SK-N-SH (cell line): ENCODE results near the gene PCED1A. TPM values are rescaled to one million over a fixed set of nuclear protein-coding genes. Genes with fewer than 3 reads are reported as not detected.

Experiments used
- CTCF ChIA-PET: fragments of 300-600, 350-600 bp; formaldehyde crosslinking; extraction: SDS; loops from one replicate; lab custom pipeline; 2021; lab: Yijun Ruan, JAX
- POLR2A ChIA-PET: fragments of 350-600 bp; sonication (Branson Sonifier 250); formaldehyde crosslinking; extraction: SDS; loops from one replicate; lab custom pipeline; 2020; ENCODE audit warnings: antibody characterized with exemption, inconsistent platforms; lab: Yijun Ruan, JAX
- DNase-seq: peaks from one replicate; pipeline ENCODE4 v3.0.0; 2012
- H2AFZ ChIP-seq: fragments of 200-600 bp; sonication (generic); 2 replicates; pipeline ENCODE4 v1.8.1; 2016; ENCODE audit warnings: antibody characterized with exemption, mild to moderate bottlenecking, low read depth
- H3F3A ChIP-seq: fragments of 200-600 bp; sonication (generic); replicated peaks from 2 replicates; pipeline ENCODE3; 2016; ENCODE audit warnings: antibody characterized with exemption, mild to moderate bottlenecking; ENCODE audit not compliant: insufficient read depth
- H3K27ac ChIP-seq, 2 experiments: fragments of 200-500 bp in 1 of 2; fragments of 200-600 bp in 1 of 2; sonication (Bioruptor generic) in 1 of 2; sonication (generic), shearing (Covaris generic) in 1 of 2; 2 replicates each; pipeline versions ENCODE4 v1.5.1 to v1.6.1; 2014 to 2016; ENCODE audit warnings: low read depth in 2 of 2, inconsistent platforms in 1 of 2, low read length in 1 of 2, mild to moderate bottlenecking in 1 of 2, mixed read lengths in 1 of 2
- H3K27me3 ChIP-seq: fragments of 200-600 bp; sonication (generic), shearing (Covaris generic); 2 replicates; pipeline ENCODE4 v1.6.1; 2016; ENCODE audit warnings: mixed run types; ENCODE audit not compliant: insufficient read depth
- H3K36me3 ChIP-seq, 2 experiments: fragments of 200-500 bp in 1 of 2; fragments of 200-600 bp in 1 of 2; sonication (Bioruptor generic) in 1 of 2; sonication (generic) in 1 of 2; replicated peaks in 1 of 2; 2 replicates each; pipeline versions ENCODE3 to v1.5.1; 2014 to 2016; ENCODE audit warnings: low read length in 1 of 2, mild to moderate bottlenecking in 1 of 2; ENCODE audit not compliant: insufficient read depth in 2 of 2, control insufficient read depth in 1 of 2
- H3K4me1 ChIP-seq, 2 experiments: fragments of 200-500 bp in 1 of 2; fragments of 200-600 bp in 1 of 2; sonication (Bioruptor generic) in 1 of 2; sonication (generic), shearing (Covaris generic) in 1 of 2; 2 replicates each; pipeline versions ENCODE4 v1.5.1 to v1.6.1; 2014 to 2016; ENCODE audit warnings: low read depth in 1 of 2, low read length in 1 of 2, mixed run types in 1 of 2; ENCODE audit not compliant: insufficient read depth in 2 of 2, control insufficient read depth in 1 of 2
- H3K4me2 ChIP-seq: fragments of 200-600 bp; sonication (generic), shearing (Covaris generic); 2 replicates; pipeline ENCODE4 v1.6.1; 2017; ENCODE audit warnings: mixed run types
- H3K4me3 ChIP-seq, 2 experiments: fragments of 200-500 bp in 1 of 2; fragments of 200-600 bp in 1 of 2; sonication (Bioruptor generic) in 1 of 2; sonication (generic), shearing (Covaris generic) in 1 of 2; 2 replicates each; pipeline versions ENCODE4 v1.5.1 to v1.8.1; 2014 to 2016; ENCODE audit warnings: low read depth in 2 of 2, inconsistent platforms in 1 of 2, low read length in 1 of 2, mild to moderate bottlenecking in 1 of 2, mixed read lengths in 1 of 2, moderate library complexity in 1 of 2
- H3K79me2 ChIP-seq: fragments of 200-600 bp; sonication (generic); 2 replicates; pipeline ENCODE4 v1.8.1; 2017; ENCODE audit warnings: mild to moderate bottlenecking; ENCODE audit not compliant: insufficient read depth
- H3K9ac ChIP-seq: fragments of 200-600 bp; sonication (generic); 2 replicates; pipeline ENCODE4 v1.6.1; 2017; ENCODE audit warnings: mixed run types
- H3K9me2 ChIP-seq: fragments of 200-600 bp; sonication (generic); 2 replicates; pipeline ENCODE4 v1.6.1; 2017; ENCODE audit warnings: mixed run types
- H3K9me3 ChIP-seq: fragments of 200-600 bp; sonication (generic); 2 replicates; pipeline ENCODE4 v1.6.1; 2017; ENCODE audit warnings: mixed run types, mild to moderate bottlenecking, moderate library complexity
- H4K20me1 ChIP-seq: fragments of 200-600 bp; sonication (generic); 2 replicates; pipeline ENCODE4 v1.6.1; 2017; ENCODE audit warnings: mild to moderate bottlenecking, mixed run types; ENCODE audit not compliant: insufficient read depth
- CHD2 ChIP-seq: fragments of 150-350 bp; IDR thresholded peaks from 2 replicates; pipeline ENCODE4 v1.6.1; 2018; ENCODE audit warnings: low read length; ENCODE audit not compliant: partially characterized antibody
- CTCF ChIP-seq: fragments of 200-600 bp; sonication (generic); IDR thresholded peaks from 2 replicates; pipeline ENCODE4 v1.6.1; 2017; ENCODE audit warnings: antibody characterized with exemption, mild to moderate bottlenecking, moderate library complexity
- ELF1 ChIP-seq: IDR thresholded peaks from 2 replicates; pipeline ENCODE4 v1.4.0; 2012
- FOXJ3 ChIP-seq: sonication (generic); formaldehyde crosslinking; IDR thresholded peaks from 2 replicates; pipeline ENCODE4 v1.5.1; 2020; ENCODE audit warnings: mild to moderate bottlenecking, missing genetic modification reagents
- GATA2 ChIP-seq: sonication (generic); formaldehyde crosslinking; IDR thresholded peaks from 2 replicates; pipeline ENCODE4 v1.5.0; 2020; ENCODE audit warnings: mild to moderate bottlenecking, missing genetic modification reagents
- JUND ChIP-seq: IDR thresholded peaks from 2 replicates; pipeline ENCODE4 v1.4.0; 2012
- MEF2A ChIP-seq: IDR thresholded peaks from 2 replicates; pipeline ENCODE4 v1.4.0; 2012; ENCODE audit warnings: low read depth, borderline replicate concordance
- MXI1 ChIP-seq: IDR thresholded peaks from 2 replicates; pipeline ENCODE4 v1.6.1; 2012; ENCODE audit warnings: mild to moderate bottlenecking, low read depth, low read length, improper control_type of control experiment
- NFIC ChIP-seq: IDR thresholded peaks from 2 replicates; pipeline ENCODE4 v1.4.0; 2012; ENCODE audit warnings: borderline replicate concordance
- NRF1 ChIP-seq: IDR thresholded peaks from 2 replicates; pipeline ENCODE4 v1.6.1; 2012; ENCODE audit warnings: low read depth, mild to moderate bottlenecking, low read length
- RAD21 ChIP-seq: IDR thresholded peaks from 2 replicates; pipeline ENCODE4 v1.6.1; 2012; ENCODE audit warnings: mild to moderate bottlenecking, low read length
- RCOR1 ChIP-seq: fragments of 150-350 bp; IDR thresholded peaks from 2 replicates; pipeline ENCODE4 v1.6.1; 2017; ENCODE audit warnings: antibody characterized with exemption, low read length
- RFX5 ChIP-seq: IDR thresholded peaks from 2 replicates; pipeline ENCODE4 v1.6.1; 2012; ENCODE audit warnings: mild to moderate bottlenecking, improper control_type of control experiment, low read length
- SIN3A ChIP-seq: IDR thresholded peaks from 2 replicates; pipeline ENCODE4 v1.6.1; 2012; ENCODE audit warnings: low read depth, mild to moderate bottlenecking, low read length, moderate library complexity, borderline replicate concordance
- SMC3 ChIP-seq: IDR thresholded peaks from 2 replicates; pipeline ENCODE4 v1.6.1; 2012; ENCODE audit warnings: low read depth, low read length, improper control_type of control experiment
- TCF12 ChIP-seq: IDR thresholded peaks from 2 replicates; pipeline ENCODE4 v1.4.0; 2012
- WGBS: methylation state at CpG from one replicate; pipeline ENCODE4 v1.1.6; 2017; ENCODE audit warnings: low lambda C conversion rate; 5-methylcytosine and 5-hydroxymethylcytosine counted together
- polyA plus RNA-seq, 3 experiments: library from polyadenylated mRNA; depleted of rRNA; stranded (reverse); fragments of >200 nt; gene quantifications; 2 replicates each; pipeline ENCODE4 v1.2.3, GENCODE V29; 2012
- TF ChIP-seq, protein P1 (sequence below): fragments of 150-350 bp; IDR thresholded peaks from 2 replicates; pipeline ENCODE4 v1.6.1; 2016; ENCODE audit warnings: mild to moderate bottlenecking, low read depth, low read length
- TF ChIP-seq, protein P2 (sequence below): IDR thresholded peaks from 2 replicates; pipeline ENCODE4; 2012
- TF ChIP-seq, protein P3 (sequence below): IDR thresholded peaks from 2 replicates; pipeline ENCODE4 v1.4.0; 2012; ENCODE audit warnings: low read depth, borderline replicate concordance

The PCED1A gene
- polyA plus RNA-seq, 1 of the 3 experiments (the other 2 are of a cell fraction), result 65.2 TPM

GRCh38 chr20:2873747-2874041 lies 33.2 kb upstream of the PCED1A start:
- H3K27ac ChIP-seq, result peak overlapping the region; percentile 43 to 78; a peak in 3 of 4 replicates
- peak overlapping the region; percentile 89 to 98 for H3K4me3 ChIP-seq
- peaks cover 52% of the 10 kb centered on the region for H3K79me2 ChIP-seq
- POLR2A ChIA-PET, result no interaction called here
- H3K4me1 ChIP-seq, result peaks cover 13 to 22% of the 10 kb centered on the region in 2 experiments
- peaks cover 20% of the 10 kb centered on the region for H3F3A ChIP-seq
- no peaks in the 10 kb centered on the region for H3K27me3 ChIP-seq
- H4K20me1 ChIP-seq, result peaks cover 11% of the 10 kb centered on the region; the same call in 1 of the 2 replicates
- WGBS, result 1% methylated on average over 24 of the region's 29 CpGs
- H3K4me2 ChIP-seq, result peak overlapping the region; percentile 95
- peaks cover 3 to 5% of the 10 kb centered on the region in 2 experiments for H3K36me3 ChIP-seq
- H3K9ac ChIP-seq, result peak overlapping the region; percentile 88
- CTCF ChIA-PET, result interaction anchor here (1.0 to 1.6 kb wide), 3 partner anchors 9 to 128 kb away, joined by 3 to 6 read pairs (median 3); no protein-coding TSS in a partner anchor
- peak overlapping the region; percentile 79; the same call in 1 of the 2 replicates for H2AFZ ChIP-seq
- DNase-seq, result peak; percentile 88
- TF ChIP-seq SMC3, result no peak
- 0 out of 2 replicates have a peak, but pooled peaks have one; percentile 11 for TF ChIP-seq ELF1
- no peak for TF ChIP-seq NRF1
- no peak for TF ChIP-seq SIN3A
- TF ChIP-seq FOXJ3 (CRISPR knock-in tag), result no peak
- TF ChIP-seq CTCF, result 0 out of 2 replicates have a peak, but pooled peaks have one; percentile 8
- TF ChIP-seq RCOR1, result no peak
- TF ChIP-seq GATA2, result no peak
- H3K9me2 ChIP-seq, result no peaks in the 10 kb centered on the region
- H3K9me3 ChIP-seq, result no peaks in the 10 kb centered on the region

DNA sequence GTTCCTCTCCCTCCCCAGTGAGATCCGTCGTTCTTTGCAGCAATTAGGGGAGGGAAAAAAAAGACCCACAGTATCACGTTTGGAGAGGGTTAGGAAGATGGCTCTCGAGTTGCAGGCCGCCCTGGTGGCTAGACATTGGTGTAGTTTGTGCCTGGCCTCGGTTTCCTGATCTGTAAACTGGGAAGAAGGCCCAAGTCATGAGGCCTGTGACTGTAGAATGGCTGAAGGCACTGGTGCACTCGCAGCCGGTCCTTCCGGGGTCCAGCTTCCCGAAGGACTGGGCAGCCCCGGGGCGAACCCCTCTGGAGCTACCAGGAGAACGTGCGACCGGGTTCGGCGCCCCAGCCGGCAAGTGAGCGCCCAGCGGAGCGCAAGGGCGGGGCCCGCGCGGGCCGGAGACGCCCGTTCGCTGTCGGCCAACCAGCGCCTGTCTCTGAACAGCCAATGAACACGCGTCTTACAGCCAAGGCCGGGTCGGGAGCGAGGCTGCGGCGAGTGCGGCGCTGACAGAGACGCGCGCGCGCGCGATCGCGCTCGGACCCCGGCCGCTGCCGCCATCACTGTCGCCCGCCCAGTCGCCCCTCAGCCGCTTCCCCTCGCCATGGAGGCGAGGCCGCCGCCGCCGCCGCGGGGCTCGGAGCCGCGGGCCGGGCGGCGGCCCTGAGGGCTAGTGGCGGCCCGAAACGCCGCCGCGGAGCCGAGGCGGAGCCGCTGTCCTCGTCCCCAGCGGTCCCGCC lies 32.7 kb upstream of the PCED1A start, which contains the start of gene PTPRA:
TSS of gene PTPRA (plus strand) at position 472 of the 737 bp plus-strand sequence. CDS start 90,797 bp downstream, outside the sequence.
- peaks cover 13 to 22% of the 10 kb centered on the region in 2 experiments for H3K4me1 ChIP-seq
- no peaks in the 10 kb centered on the region for H3K9me2 ChIP-seq
- H3K9me3 ChIP-seq, result no peaks in the 10 kb centered on the region
- H3K27ac ChIP-seq, result peak within 1 kb of the TSS; percentile 43 to 78; a peak in 3 of 4 replicates
- H3K36me3 ChIP-seq, result peaks cover 3 to 5% of the 10 kb centered on the region in 2 experiments
- WGBS, result 1% methylated on average over 10 of the region's 83 CpGs
- H3K27me3 ChIP-seq, result no peaks in the 10 kb centered on the region
- peak within 1 kb of the TSS; percentile 88 for H3K9ac ChIP-seq
- peaks cover 9% of the 10 kb centered on the region; the same call in 1 of the 2 replicates for H4K20me1 ChIP-seq
- peak; percentile 97 for DNase-seq
- peak within 1 kb of the TSS; percentile 89 to 98 for H3K4me3 ChIP-seq
- peaks cover 46% of the 10 kb centered on the region for H3K79me2 ChIP-seq
- CTCF ChIA-PET, result interaction anchor here (0.7 to 1.4 kb wide), 7 partner anchors 9 to 576 kb away, joined by 3 read pairs; no protein-coding TSS in a partner anchor
- peak within 1 kb of the TSS; percentile 94 for H2AFZ ChIP-seq
- POLR2A ChIA-PET, result interaction anchor here (1.0 to 1.1 kb wide), 2 partner anchors 73 to 221 kb away, joined by 3 to 4 read pairs; partner anchors contain the start of genes CPXM1 and NOP56
- H3K4me2 ChIP-seq, result peak within 1 kb of the TSS; percentile 97
- H3F3A ChIP-seq, result peaks cover 20% of the 10 kb centered on the region
- no peak for TF ChIP-seq GATA2
- TF ChIP-seq, protein P1, sequence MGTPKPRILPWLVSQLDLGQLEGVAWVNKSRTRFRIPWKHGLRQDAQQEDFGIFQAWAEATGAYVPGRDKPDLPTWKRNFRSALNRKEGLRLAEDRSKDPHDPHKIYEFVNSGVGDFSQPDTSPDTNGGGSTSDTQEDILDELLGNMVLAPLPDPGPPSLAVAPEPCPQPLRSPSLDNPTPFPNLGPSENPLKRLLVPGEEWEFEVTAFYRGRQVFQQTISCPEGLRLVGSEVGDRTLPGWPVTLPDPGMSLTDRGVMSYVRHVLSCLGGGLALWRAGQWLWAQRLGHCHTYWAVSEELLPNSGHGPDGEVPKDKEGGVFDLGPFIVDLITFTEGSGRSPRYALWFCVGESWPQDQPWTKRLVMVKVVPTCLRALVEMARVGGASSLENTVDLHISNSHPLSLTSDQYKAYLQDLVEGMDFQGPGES, result 0 out of 2 replicates have a peak, but pooled peaks have one; percentile 18
- TF ChIP-seq, protein P2, sequence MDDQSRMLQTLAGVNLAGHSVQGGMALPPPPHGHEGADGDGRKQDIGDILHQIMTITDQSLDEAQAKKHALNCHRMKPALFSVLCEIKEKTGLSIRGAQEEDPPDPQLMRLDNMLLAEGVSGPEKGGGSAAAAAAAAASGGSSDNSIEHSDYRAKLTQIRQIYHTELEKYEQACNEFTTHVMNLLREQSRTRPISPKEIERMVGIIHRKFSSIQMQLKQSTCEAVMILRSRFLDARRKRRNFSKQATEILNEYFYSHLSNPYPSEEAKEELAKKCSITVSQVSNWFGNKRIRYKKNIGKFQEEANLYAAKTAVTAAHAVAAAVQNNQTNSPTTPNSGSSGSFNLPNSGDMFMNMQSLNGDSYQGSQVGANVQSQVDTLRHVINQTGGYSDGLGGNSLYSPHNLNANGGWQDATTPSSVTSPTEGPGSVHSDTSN, result 0 out of 2 replicates have a peak, but pooled peaks have one; percentile 2
- 0 out of 2 replicates have a peak, but pooled peaks have one; percentile 1 for TF ChIP-seq ELF1
- TF ChIP-seq SIN3A, result peak; percentile 73; the same call in 1 of the 2 replicates
- no peak for TF ChIP-seq TCF12
- no peak for TF ChIP-seq NFIC
- no peak for TF ChIP-seq JUND
- no peak for TF ChIP-seq RFX5
- TF ChIP-seq CHD2, result no peak
- no peak for TF ChIP-seq MEF2A
- peak; percentile 77 for TF ChIP-seq MXI1
- TF ChIP-seq, protein P3, sequence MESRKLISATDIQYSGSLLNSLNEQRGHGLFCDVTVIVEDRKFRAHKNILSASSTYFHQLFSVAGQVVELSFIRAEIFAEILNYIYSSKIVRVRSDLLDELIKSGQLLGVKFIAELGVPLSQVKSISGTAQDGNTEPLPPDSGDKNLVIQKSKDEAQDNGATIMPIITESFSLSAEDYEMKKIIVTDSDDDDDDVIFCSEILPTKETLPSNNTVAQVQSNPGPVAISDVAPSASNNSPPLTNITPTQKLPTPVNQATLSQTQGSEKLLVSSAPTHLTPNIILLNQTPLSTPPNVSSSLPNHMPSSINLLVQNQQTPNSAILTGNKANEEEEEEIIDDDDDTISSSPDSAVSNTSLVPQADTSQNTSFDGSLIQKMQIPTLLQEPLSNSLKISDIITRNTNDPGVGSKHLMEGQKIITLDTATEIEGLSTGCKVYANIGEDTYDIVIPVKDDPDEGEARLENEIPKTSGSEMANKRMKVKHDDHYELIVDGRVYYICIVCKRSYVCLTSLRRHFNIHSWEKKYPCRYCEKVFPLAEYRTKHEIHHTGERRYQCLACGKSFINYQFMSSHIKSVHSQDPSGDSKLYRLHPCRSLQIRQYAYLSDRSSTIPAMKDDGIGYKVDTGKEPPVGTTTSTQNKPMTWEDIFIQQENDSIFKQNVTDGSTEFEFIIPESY, result no peak
- TF ChIP-seq RCOR1, result peak; percentile 28; the same call in 1 of the 2 replicates
- TF ChIP-seq RAD21, result no peak
